H1 (cell line): ENCODE results near the gene PHOX2A. TPM values are rescaled to one million over a fixed set of nuclear protein-coding genes. Genes with fewer than 3 reads are reported as not detected.
"Not testable (repeated sequence)": the region's sequence is repeated elsewhere in the genome, so short reads cannot be mapped to it uniquely, and the experiment has no call there.

ENCODE experiments used
- CTCF ChIA-PET: fragments of 300-600 bp; sonication (Branson Sonifier 250); formaldehyde crosslinking; loops from one replicate; lab custom pipeline; 2021; ENCODE audit not compliant: partially characterized antibody; lab: Charles Lee
- POLR2A ChIA-PET: fragments of 300-600 bp; sonication (Branson Sonifier 250); formaldehyde crosslinking; loops from one replicate; lab custom pipeline; 2021; ENCODE audit warnings: inconsistent platforms; ENCODE audit not compliant: partially characterized antibody; lab: Charles Lee
- DNase-seq, 2 experiments: peaks; one replicate each; pipeline versions ENCODE4 v3.0.0 to v3.0.0-alpha.2; 2010 to 2022; ENCODE audit warnings: low spot score in 2 of 2, low read depth in 1 of 2, mixed read lengths in 1 of 2
- FAIRE-seq: peaks from 2 replicates; lab custom pipeline; 2011; peaks lifted over from hg19 to GRCh38; lab: Jason Lieb, UNC
- H2AFZ ChIP-seq: 2 replicates; pipeline ENCODE4 v1.8.1; 2012; ENCODE audit warnings: low read length, inconsistent platforms
- H2AK5ac ChIP-seq: 2 replicates; pipeline ENCODE4 v1.6.1; 2013; ENCODE audit warnings: low read depth, low read length
- H2BK120ac ChIP-seq: replicated peaks from 2 replicates; pipeline ENCODE3; 2013; ENCODE audit warnings: low read depth, low read length, inconsistent platforms
- H2BK12ac ChIP-seq: 2 replicates; pipeline ENCODE4 v1.6.1; 2013; ENCODE audit warnings: low read depth, low read length
- H2BK15ac ChIP-seq: 2 replicates; pipeline ENCODE4 v1.6.1; 2013; ENCODE audit warnings: low read length
- H2BK20ac ChIP-seq: 2 replicates; pipeline ENCODE4 v1.6.1; 2013; ENCODE audit warnings: low read length
- H2BK5ac ChIP-seq: 2 replicates; pipeline ENCODE4 v1.6.1; 2013; ENCODE audit warnings: low read depth, low read length
- H3K14ac ChIP-seq: 2 replicates; pipeline ENCODE4 v1.6.1; 2013; ENCODE audit warnings: inconsistent platforms; ENCODE audit not compliant: insufficient read length
- H3K18ac ChIP-seq: 2 replicates; pipeline ENCODE4 v1.6.1; 2013; ENCODE audit warnings: low read length; ENCODE audit errors: extremely low read depth
- H3K23ac ChIP-seq: 2 replicates; pipeline ENCODE4 v1.6.1; 2013; ENCODE audit warnings: inconsistent platforms; ENCODE audit not compliant: insufficient read length
- H3K23me2 ChIP-seq: 2 replicates; pipeline ENCODE4 v1.6.1; 2013; ENCODE audit warnings: low read depth, low read length
- H3K27ac ChIP-seq: 2 replicates; pipeline ENCODE4 v1.6.1; 2011; ENCODE audit warnings: low read depth, low read length, inconsistent platforms
- H3K27me3 ChIP-seq, 4 experiments: replicated peaks in 1 of 4; 1 replicate in 1 of 4; 2 replicates in 3 of 4; pipeline versions ENCODE4 v1.6.1 to v1.8.1; 2011 to 2013; ENCODE audit warnings: low read length in 3 of 4, mild to moderate bottlenecking in 3 of 4, inconsistent platforms in 2 of 4, mixed read lengths in 2 of 4, moderate library complexity in 1 of 4; ENCODE audit not compliant: control insufficient read depth in 3 of 4, insufficient read depth in 3 of 4; ENCODE audit errors: extremely low read depth in 1 of 4
- H3K36me3 ChIP-seq, 4 experiments: 2 replicates each; pipeline versions ENCODE4 v1.6.1 to v1.8.1; 2011 to 2013; ENCODE audit warnings: mild to moderate bottlenecking in 4 of 4, low read length in 3 of 4, moderate library complexity in 2 of 4, control low read depth in 1 of 4, inconsistent platforms in 1 of 4; ENCODE audit not compliant: insufficient read depth in 4 of 4, control insufficient read depth in 2 of 4
- H3K4ac ChIP-seq: replicated peaks from 2 replicates; pipeline ENCODE3; 2013; ENCODE audit warnings: low read length, low read depth, mixed read lengths, inconsistent platforms; ENCODE audit not compliant: insufficient read length
- H3K4me1 ChIP-seq, 4 experiments: replicated peaks in 1 of 4; 1 replicate in 1 of 4; 2 replicates in 3 of 4; pipeline versions ENCODE4 v1.6.1 to v1.8.1; 2011 to 2013; ENCODE audit warnings: low read length in 3 of 4, inconsistent platforms in 2 of 4, mixed read lengths in 1 of 4; ENCODE audit not compliant: insufficient read depth in 4 of 4, control insufficient read depth in 3 of 4
- H3K4me2 ChIP-seq, 2 experiments: 2 replicates each; pipeline versions ENCODE4 v1.6.1 to v1.8.1; 2011 to 2013; ENCODE audit warnings: low read depth in 2 of 2, low read length in 2 of 2, control low read depth in 1 of 2, inconsistent platforms in 1 of 2, mild to moderate bottlenecking in 1 of 2; ENCODE audit not compliant: insufficient read depth in 1 of 2
- H3K4me3 ChIP-seq, 4 experiments: fragments of 200-600, 300-600 bp in 1 of 4; sonication (generic), shearing (Covaris generic), sonication (Bioruptor Twin) in 1 of 4; 2 replicates each; pipeline versions ENCODE4 v1.5.1 to v1.8.1; 2011 to 2016; ENCODE audit warnings: low read length in 4 of 4, low read depth in 3 of 4, control low read depth in 2 of 4, inconsistent platforms in 2 of 4, mild to moderate bottlenecking in 2 of 4, mixed read lengths in 1 of 4, moderate library complexity in 1 of 4; ENCODE audit not compliant: insufficient read depth in 2 of 4; ENCODE audit errors: extremely low read depth in 1 of 4
- H3K56ac ChIP-seq: replicated peaks from 2 replicates; pipeline ENCODE3; 2013; ENCODE audit warnings: low read depth, mild to moderate bottlenecking, mixed read lengths, low read length, inconsistent platforms; ENCODE audit not compliant: insufficient read length
- H3K79me1 ChIP-seq: 2 replicates; pipeline ENCODE4 v1.6.1; 2013; ENCODE audit warnings: low read depth, low read length, control low read depth
- H3K79me2 ChIP-seq, 2 experiments: 2 replicates each; pipeline versions ENCODE4 v1.6.1 to v1.8.1; 2012 to 2013; ENCODE audit warnings: low read length in 2 of 2, mild to moderate bottlenecking in 2 of 2, inconsistent platforms in 1 of 2; ENCODE audit not compliant: insufficient read depth in 2 of 2, control insufficient read depth in 1 of 2
- H3K9ac ChIP-seq, 4 experiments: replicated peaks in 1 of 4; 1 replicate in 1 of 4; 2 replicates in 3 of 4; pipeline versions ENCODE4 v1.6.1 to v1.8.1; 2011 to 2013; ENCODE audit warnings: low read depth in 3 of 4, low read length in 3 of 4, control low read depth in 2 of 4, mild to moderate bottlenecking in 2 of 4, moderate library complexity in 2 of 4, inconsistent platforms in 1 of 4; ENCODE audit errors: extremely low read depth in 1 of 4
- H3K9me3 ChIP-seq, 2 experiments: 2 replicates each; pipeline versions ENCODE4 v1.6.1 to v1.8.1; 2012 to 2013; ENCODE audit warnings: mild to moderate bottlenecking in 2 of 2, moderate library complexity in 2 of 2, control low read depth in 1 of 2, inconsistent platforms in 1 of 2, low read depth in 1 of 2, low read length in 1 of 2, mixed read lengths in 1 of 2; ENCODE audit not compliant: insufficient read depth in 2 of 2
- H4K20me1 ChIP-seq, 2 experiments: replicated peaks in 1 of 2; 2 replicates each; pipeline versions ENCODE3 to v1.8.1; 2011 to 2013; ENCODE audit warnings: inconsistent platforms in 2 of 2, low read length in 2 of 2, mild to moderate bottlenecking in 1 of 2; ENCODE audit not compliant: insufficient read depth in 2 of 2, control insufficient read depth in 1 of 2
- H4K5ac ChIP-seq: 2 replicates; pipeline ENCODE4 v1.6.1; 2013; ENCODE audit warnings: low read length, low read depth, mixed read lengths, inconsistent platforms; ENCODE audit not compliant: insufficient read length
- H4K8ac ChIP-seq: 2 replicates; pipeline ENCODE4 v1.8.0; 2013; ENCODE audit warnings: mild to moderate bottlenecking, moderate library complexity, low read length, inconsistent platforms; ENCODE audit not compliant: insufficient read depth; ENCODE audit errors: extremely low read depth
- H4K91ac ChIP-seq: replicated peaks from 2 replicates; pipeline ENCODE3; 2013; ENCODE audit warnings: low read length, mixed read lengths, inconsistent platforms; ENCODE audit not compliant: insufficient read length
- WGBS, 2 experiments: shearing (Covaris generic) in 1 of 2; methylation state at CpG; one replicate each; pipeline versions ENCODE4 v1.1.6 to v1.1.7; 2013 to 2015; ENCODE audit warnings: low lambda C conversion rate in 2 of 2, mixed read lengths in 2 of 2, inconsistent platforms in 1 of 2, low coverage in 1 of 2, missing lambda C conversion rate in 1 of 2; ENCODE audit not compliant: insufficient replicate concordance in 2 of 2, insufficient coverage in 1 of 2, insufficient read length in 1 of 2; ENCODE audit errors: extremely low coverage in 1 of 2, missing lambda C conversion rate in 1 of 2; 5-methylcytosine and 5-hydroxymethylcytosine counted together
- polyA plus RNA-seq, 7 experiments: library from polyadenylated mRNA; depleted of rRNA in 3 of 7; stranded (reverse) in 5 of 7; unstranded in 2 of 7; fragments of >200 nt in 5 of 7; fragments of 200-250 nt in 2 of 7; gene quantifications; 1 replicate in 5 of 7; 2 replicates in 1 of 7; 4 replicates in 1 of 7; pipeline versions ENCODE4 v1.2.1 to v1.2.3, GENCODE V29; 2011 to 2013; ENCODE audit warnings: missing spikeins in 2 of 7, mixed read lengths in 2 of 7
- total RNA-seq: library from RNA; stranded (reverse); fragmentation: NEBNext Ultra II Directional; extraction: Animal tissue kit (Norgen Biotek cat#: 25700); gene quantifications from 2 replicates; pipeline ENCODE4 v1.2.1, GENCODE V29; 2021

PHOX2A gene
- total and polyA plus RNA-seq, 2 of the 8 experiments (the other 6 are each of a cell fraction or from before 2014, with no cell fraction given), result 0.67 TPM; not detected in 1

- H3K23me2 ChIP-seq, H3K23ac ChIP-seq, H2AFZ ChIP-seq, H3K14ac ChIP-seq, H2BK5ac ChIP-seq, H2BK15ac ChIP-seq, DNase-seq, H3K79me2 ChIP-seq, H3K27me3 ChIP-seq, H3K79me1 ChIP-seq, H2BK120ac ChIP-seq, H3K4me1 ChIP-seq, H4K20me1 ChIP-seq, H3K4ac ChIP-seq, H4K5ac ChIP-seq, H3K18ac ChIP-seq, H3K56ac ChIP-seq, H2BK20ac ChIP-seq, H3K27ac ChIP-seq, H3K9ac ChIP-seq, H2AK5ac ChIP-seq, H3K9me3 ChIP-seq, H3K36me3 ChIP-seq, H4K8ac ChIP-seq, FAIRE-seq, H2BK12ac ChIP-seq, H3K4me3 ChIP-seq, H4K91ac ChIP-seq, H3K4me2 ChIP-seq: not testable (repeated sequence)
- ChIA-PET POLR2A (interaction anchor here (1.1 kb wide), 1 partner anchor 152 kb away, joined by 4 read pairs; no protein-coding TSS in a partner anchor), CTCF (interaction anchor here (1.0 to 1.8 kb wide), 9 partner anchors 11 to 175 kb away, joined by 3 to 6 read pairs (median 3); no protein-coding TSS in a partner anchor)
- WGBS, 2 experiments, result 79% methylated on average over 5 of the region's 5 CpGs; no CpG with 5 or more reads in 1 of the 2 experiments
These were observed 23.0 kb upstream of the PHOX2A start for GRCh38 chr11:72266960-72267359.
